GM11168 (cell line): Measurements from ENCODE around the gene SBK1.

Source experiments
- in situ Hi-C: fragments of 300-500 bp; cut with MboI; formaldehyde crosslinking; loops from one replicate; pipeline ENCODE4 v1.12.0; 2022; ENCODE audit warnings: low sequenced_read_pairs; ENCODE audit not compliant: unreplicated experiment

Gene SBK1

GRCh38 chr16:28291651-28292626 lies at the start of gene SBK1:
Gene SBK1, plus strand, starts transcription at chr16:28292525. Its CDS starts 24,867 bp downstream, at chr16:28317392.
- in situ Hi-C loops, result no loop called here

DNA sequence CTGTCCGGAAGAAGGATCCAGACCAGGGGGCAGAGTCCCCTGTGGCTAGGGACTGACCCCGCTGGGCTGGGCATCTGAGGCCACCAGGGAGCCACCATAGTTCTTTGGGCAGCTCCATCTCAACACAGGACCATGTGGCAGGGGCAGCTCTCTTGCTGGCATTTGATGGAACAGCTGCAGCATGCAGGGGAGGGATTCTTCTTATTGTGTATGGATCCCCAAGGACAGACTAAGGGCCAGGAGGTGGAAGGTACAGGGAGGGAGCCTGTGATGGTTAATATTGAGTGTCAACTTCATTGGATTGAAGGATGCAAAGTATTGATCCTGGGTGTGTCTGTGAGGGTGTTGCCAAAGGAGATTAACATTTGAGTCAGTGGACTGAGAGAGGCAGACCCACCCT lies 42.8 kb upstream of the SBK1 start:
- in situ Hi-C loops, result loop anchor here (25.0 kb wide), 2 partner anchors 287 to 612 kb away; no protein-coding TSS in a partner anchor

DNA sequence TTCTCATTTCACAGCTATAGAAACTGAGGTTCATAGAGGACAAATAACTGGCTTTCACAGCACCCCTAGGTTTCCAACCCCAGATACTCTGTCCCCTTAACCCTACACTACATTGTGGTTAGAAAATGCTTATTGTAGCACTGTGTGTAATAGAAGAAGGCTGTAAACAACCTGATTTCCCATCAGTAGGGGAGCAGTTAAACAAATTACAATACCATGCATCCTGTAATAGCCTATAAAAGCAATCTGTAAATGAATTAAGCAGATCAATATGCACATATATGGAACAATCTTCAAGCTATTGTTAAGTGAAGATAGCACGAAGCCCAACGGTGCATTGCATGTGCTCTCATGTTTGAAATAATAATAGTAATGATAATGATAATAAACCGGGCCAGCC lies 41.3 kb upstream of the SBK1 start:
- in situ Hi-C loops, result no loop called here

GRCh38 chr16:28254158-28254557 lies 38.2 kb upstream of the SBK1 start:
- in situ Hi-C loops, result no loop called here

DNA sequence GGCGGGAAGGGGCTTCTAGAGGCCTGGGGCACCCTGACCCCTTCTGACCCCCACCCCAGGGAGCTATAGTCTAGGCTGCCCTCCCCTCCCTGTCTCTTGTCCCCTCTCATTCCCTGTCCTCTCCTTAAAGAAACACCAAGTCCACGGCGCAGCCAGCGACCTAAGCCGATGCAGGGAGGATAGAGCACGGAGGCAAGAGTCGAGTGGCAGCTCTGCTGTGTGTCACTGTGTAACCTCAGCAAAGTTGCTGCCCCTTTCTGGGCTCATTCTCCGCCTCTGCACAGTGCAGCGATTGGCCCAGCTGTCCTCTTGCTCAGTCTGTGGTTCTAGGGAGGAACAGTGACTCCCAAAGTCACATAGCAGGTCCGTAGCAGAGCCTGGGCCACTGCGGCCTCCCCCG lies 36.5 kb upstream of the SBK1 start:
- in situ Hi-C loops, result no loop called here

GRCh38 chr16:28257256-28257655 lies 35.1 kb upstream of the SBK1 start:
- in situ Hi-C loops, result no loop called here

GRCh38 chr16:28258567-28258966 lies 33.8 kb upstream of the SBK1 start:
- in situ Hi-C loops, result no loop called here

DNA sequence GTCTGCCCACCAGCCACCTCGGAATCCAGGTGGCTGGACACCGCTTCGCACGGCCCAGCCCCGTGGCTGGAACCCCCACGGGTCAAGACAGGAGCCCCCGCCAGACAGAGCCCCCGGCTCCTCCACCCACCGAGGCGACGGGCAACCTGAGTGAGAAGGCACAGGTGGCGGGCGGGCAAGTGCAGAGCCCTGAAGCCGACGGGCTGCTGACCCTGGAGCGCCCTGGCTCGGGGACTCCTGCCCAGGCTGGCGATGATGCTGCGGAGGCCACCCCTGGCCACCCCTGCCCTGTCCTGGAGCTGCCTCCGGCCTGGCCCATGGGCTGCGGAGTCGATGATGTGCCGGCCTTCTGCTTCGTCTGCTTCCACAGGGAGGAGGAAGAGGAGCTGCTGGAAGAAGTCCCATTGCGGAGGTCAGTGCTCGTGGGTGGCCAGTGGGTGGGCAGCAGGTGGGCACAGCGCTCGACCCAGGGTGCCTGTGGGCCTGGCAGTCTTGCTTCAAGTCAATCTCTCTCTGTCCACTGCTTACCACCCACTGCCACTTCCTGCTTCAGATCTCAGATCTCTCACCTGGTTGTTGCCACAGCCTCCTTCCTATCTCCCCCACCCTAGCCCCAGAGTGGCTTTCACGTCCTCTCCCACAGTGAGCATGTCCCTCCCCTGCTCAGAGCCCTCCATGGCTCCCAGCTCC lies 33.1 kb upstream of the SBK1 start:
- in situ Hi-C loops, result no loop called here

DNA sequence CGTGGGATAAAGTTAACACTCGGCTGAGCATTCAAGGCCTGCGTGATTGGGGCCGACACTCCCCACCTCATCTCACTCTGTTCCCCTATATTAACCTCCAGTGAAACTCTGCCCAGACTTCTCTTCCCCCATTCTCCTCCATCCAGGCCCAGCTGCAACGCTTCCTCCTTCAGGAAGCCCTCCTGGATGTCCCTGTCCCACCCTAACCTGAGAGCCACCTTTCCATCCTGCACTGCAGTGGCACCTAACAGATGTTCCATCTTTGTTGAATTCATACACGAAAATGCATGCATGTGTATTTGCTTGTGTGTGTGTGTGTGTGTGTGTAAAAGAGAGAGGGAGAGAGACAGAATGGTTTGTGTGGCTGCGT lies 32.6 kb upstream of the SBK1 start:
- in situ Hi-C loops, result no loop called here

- in situ Hi-C loops, result no loop called here
Observed at GRCh38 chr16:28260193-28260592, 32.1 kb upstream of the SBK1 start.

GRCh38 chr16:28261942-28262341 lies 30.4 kb upstream of the SBK1 start:
- in situ Hi-C loops, result no loop called here

DNA sequence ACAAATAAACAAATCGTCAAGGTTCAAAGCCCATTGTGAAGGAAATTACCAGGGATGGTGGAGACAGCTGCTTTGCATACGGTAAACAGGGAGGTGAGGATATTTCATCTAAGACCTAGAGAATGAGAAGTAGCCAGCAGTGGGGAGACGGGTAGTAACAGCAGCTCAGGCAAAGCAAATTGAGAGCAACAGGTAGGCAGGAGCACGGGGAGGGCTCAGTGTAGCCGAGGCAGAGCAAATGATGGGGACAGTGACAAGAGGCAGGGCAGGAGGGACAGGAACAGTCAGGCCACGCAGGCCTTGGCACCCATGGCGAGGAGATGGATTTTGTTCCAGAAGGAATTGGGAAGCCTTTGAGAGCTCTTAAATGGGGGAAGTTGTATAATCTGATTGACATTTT lies 29.0 kb upstream of the SBK1 start:
- in situ Hi-C loops, result no loop called here

GRCh38 chr16:28264656-28265055 lies 27.7 kb upstream of the SBK1 start:
- in situ Hi-C loops, result no loop called here

GRCh38 chr16:28265822-28266221 lies 26.5 kb upstream of the SBK1 start:
- in situ Hi-C loops, result no loop called here

DNA sequence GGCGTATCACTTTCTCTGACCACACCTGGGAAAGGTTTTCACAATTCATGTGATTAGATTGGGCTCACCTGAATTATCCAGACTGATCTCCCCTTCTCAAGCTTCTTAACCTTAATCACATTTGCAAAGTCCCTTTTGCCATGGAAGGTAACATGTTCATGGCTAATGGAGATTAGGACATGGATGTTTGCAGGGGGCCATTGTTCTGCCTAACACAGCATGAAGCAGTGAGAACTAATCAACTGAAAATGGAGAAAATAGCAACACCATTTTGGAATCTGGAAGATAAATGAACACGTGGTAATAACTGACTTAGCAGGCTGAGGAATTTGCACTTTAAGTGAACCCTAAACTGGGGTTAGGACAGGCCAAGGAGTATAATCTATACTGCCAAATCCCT lies 25.0 kb upstream of the SBK1 start:
- in situ Hi-C loops, result no loop called here

DNA sequence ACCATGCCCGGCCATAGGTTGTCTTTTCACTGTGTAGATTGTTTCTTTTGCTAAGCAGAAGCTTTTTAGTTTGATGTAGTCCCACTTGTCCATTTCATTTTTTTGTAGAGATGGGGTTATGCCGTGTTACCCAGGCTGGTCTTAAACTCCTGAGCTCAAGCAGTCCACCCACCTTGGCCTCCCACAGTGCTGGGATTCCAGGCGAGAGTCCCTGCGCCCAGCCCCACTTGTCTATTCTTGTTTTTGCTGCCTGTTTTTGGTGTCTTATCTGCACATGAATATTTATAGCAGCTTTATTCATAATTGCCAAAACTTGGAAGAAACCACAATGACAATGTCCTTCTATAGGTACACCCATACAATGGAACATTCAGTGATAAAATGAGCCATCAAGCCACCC lies 18.8 kb upstream of the SBK1 start:
- in situ Hi-C loops, result no loop called here

GRCh38 chr16:28274676-28275075 lies 17.6 kb upstream of the SBK1 start:
- in situ Hi-C loops, result loop anchor here (5.0 kb wide), 1 partner anchor 38 kb away; no protein-coding TSS in a partner anchor

- in situ Hi-C loops, result loop anchor here (5.0 kb wide), 1 partner anchor 36 kb away; no protein-coding TSS in a partner anchor
Observed at GRCh38 chr16:28276301-28276700, 16.0 kb upstream of the SBK1 start.

GRCh38 chr16:28277537-28278388 lies 14.6 kb upstream of the SBK1 start:
- in situ Hi-C loops, result loop anchor here (5.0 kb wide), 1 partner anchor 35 kb away; no protein-coding TSS in a partner anchor

- in situ Hi-C loops, result loop anchor here (5.0 kb wide), 1 partner anchor 33 kb away; no protein-coding TSS in a partner anchor
Observed at GRCh38 chr16:28279006-28279405, 13.3 kb upstream of the SBK1 start.
